GM18858 (cell line): ENCODE data around the gene MEGF6.

Experiments
- ATAC-seq: cut with Tn5 transposase; IDR thresholded peaks from one replicate; pipeline ENCODE4 v1.9.1; 2021; ENCODE audit not compliant: unreplicated experiment

The MEGF6 gene

DNA sequence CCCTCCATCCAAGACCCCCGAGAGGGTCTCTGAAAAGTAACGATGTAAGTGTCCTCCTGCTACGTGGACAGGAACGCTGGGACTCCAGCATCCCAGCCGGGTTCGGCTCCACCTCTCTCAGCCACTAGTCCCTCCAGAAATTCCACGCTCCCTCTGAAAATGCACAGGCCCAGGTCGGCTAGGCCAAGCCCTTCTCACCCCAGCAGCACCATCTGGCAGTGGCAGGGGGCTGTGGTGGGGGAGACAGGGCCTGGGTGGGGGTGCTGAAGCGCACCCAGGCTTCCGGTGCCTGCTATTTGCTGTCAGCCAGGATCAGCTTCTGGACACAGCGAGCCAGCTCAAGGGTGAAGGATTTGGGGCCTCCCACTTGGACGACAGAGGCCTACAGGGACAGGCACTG lies 83.5 kb downstream of the MEGF6 start:
- no peak for ATAC-seq

DNA sequence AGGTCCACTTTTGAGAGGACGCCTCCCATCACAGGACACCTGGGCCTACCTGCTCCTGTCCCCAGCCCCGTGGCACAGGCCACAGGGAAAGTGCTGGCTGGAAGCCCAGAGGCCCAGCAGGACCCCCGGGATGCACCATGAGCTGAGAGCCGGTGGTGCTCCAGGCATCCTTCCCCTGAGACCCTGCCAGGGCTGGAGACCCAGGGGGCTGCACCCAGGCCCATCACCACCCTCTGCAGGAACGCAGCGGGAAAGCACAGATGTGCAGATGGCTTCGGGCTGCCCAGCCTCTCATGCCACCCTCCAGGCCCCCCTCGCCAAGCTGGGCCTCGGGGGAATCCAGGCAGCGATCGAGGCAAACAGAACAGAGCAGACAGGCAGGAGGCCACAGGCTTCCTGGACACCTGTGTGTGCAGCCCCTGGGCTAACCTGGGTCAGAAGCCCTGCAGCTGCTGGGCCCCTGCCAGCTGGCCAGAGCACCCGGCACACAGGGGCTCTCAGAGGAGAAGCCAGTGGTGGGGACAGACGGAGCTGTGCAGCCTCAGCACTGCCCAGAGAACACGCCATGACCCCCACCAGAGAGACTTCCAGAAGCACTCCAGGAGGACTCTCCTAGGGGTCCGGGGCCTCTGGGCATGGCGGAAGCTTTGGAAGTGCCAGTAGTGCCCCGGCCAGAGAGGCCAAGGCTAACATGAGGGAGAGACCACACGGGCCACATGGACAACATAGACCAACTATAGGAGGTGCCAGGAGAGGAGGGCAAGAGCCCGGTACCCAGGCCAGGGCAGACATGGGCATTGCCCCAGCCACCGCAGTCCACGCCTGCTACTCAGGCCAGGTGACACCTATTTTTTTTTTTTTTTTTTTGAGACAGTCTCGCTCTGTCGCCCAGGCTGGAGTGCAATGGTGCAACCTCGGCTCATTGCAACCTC lies 85.5 kb downstream of the MEGF6 start:
- ATAC-seq, result no peak

GRCh38 chr1:3524556-3525203 lies 86.6 kb downstream of the MEGF6 start:
- ATAC-seq, result no peak

DNA sequence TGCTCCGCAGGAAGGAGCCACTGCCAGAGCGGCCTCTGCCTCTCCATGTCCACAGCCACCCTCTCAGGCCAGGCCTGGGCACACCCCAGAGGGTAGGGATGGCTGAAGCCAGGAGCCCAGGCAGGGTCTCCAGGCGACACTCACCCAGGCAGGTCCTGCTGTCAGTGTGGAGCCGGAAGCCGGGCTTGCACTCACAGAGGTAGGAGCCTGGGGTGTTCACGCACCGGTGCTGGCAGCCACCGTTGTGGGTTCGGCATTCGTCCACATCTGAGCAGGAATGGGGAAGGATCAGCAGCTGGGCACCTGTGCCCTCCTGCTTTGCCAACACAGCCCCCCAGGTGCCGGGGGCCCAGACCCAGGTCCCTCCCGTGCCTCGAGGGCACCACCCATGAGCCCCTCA lies 87.3 kb downstream of the MEGF6 start:
- ATAC-seq, result no peak

DNA sequence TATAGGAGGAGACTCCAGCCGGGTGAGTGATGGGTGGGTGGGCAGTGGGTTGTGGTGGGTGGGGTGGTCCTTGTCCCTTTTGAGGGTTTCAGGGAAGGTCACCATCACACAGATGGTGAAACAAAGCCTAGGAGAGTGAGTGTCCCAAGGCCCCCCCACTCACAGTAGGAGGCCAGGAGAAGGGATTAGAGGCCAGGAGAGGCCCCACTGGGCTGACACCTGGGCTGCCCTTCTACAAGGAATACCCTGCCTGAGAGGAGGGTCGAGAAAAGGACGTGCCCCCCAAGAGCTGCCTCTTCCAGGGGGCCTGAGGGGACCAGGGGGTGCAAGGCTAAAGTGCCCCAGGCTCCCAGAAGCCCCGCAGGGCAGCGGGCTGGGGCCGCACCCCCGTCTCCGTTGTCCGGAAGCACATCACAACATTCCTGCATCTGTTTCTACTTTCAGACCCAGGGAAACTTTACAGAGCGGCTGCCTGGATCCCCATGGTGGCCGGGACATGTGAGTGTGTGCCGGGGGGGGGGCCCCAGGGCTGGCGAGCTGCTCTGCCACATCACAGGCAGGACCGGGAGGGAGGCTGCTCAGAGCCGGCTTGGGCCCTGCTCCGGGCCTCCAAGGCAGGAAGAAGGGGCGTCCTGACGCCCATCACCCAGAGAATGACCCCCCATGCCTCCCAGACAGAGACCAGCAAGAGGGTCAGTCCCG lies 88.6 kb downstream of the MEGF6 start:
- ATAC-seq, result no peak

DNA sequence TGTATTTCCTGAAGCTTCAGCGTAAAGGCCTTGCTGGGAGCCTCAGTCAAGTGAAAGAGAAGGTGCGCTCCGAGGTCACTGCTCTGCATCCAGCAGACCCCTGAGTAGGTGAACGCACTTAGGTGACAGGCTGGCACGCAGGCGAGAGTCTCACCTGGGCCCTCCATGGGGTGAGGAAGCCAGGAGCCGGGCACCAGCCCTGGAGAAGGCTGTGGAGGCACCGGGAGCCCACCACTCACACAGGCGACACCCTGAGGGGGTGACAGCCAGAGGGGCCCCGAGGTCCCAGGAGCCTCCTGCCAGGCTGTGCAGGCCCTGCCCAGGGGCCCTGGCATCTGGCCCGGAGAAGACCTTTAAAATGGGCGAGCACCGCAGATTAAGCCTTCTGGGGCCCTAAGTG lies 89.2 kb downstream of the MEGF6 start:
- ATAC-seq, result no peak

DNA sequence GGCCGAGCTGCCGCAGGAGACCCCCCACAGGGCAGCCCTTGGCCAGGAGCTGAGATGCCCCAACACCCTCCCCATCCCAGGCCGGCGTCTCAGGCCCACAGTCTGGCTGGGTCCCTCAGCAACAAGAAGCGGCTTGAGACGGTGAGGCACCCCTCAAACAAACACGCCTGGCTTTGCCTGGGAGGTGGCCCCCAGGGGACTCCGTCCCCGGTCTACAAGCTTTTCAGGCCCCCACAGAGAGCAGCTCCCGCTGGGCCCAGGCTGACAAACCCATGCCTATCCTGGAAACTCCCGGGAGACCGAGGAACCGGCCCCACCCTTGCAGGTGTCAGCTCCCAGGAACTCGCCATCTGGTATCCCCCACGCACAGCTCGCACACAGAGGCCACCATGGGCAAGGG lies 89.9 kb downstream of the MEGF6 start:
- ATAC-seq, result no peak

DNA sequence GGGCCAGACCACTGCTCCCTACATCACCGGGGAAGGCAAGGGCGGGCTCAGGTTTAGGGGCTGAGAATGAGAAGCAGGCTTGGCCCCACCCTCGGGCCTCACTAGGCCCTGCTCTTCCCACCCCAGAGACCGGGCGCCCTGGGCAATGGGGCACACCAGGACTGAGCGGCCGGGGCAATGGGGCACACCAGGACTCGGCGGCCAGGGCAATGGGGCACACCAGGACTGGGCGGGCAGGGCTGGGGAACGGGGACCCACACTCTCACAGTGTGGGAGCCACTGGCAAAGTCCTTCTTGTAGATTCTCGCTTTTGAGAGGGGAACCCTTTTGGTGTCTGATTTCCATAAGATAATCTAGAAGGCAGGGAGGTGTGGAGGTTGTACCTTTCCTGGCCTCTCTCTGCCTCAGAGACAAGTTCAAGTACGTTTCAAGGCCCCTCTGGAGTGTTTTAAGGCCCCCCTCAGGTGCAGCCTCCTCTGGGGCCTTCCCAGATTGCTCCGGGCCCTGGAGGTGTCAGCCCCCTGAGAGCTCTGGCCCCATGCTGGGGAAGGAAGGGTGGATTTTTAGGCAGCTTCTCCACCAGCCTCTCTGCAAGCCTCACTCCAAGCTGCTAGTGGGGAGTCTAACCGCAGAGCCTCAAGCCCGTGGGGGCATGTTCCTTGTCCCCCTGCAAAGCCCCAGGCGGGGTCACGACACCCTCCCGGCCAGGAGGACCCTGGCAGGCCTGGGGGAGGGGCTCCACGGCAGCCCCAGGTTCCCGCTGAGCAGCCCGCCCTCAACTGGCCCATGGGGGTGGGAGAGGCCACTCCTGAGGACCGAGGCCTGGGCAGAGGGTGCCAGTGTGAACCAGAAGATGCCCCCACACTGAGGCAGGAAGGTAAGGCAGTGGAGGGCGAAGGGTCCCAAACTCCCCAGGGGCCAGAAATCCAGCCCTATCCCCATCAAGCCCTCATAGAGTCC lies 90.6 kb downstream of the MEGF6 start:
- ATAC-seq, result no peak

DNA sequence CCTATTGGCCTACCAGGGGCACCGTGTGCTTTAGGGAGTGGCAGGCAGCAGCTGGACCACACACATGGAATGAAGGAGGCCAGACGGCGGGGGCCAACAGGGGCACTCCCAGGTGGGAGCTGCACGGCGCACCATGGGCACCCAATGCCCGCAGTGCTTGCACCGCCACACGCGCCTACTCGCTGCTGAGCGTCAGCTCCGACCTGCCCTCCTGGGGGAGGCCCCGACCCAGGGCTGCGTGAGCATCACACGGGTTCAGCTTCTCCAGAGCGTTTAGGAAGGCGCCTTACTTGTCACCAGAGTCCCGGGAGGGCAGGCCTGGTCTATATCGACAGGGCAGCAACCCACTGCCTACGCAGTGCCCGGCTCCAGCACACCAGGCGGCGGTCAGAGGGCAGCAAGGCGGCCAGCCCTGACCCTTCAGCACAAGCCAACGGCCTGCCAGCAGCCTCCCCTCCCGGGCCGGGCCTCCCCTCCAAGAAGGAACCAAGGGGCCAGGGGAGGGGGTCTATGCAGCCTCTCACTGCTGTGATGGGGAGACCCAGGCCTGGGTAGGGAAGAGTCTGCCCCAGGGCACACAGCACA lies 91.9 kb downstream of the MEGF6 start:
- no peak for ATAC-seq

- no peak for ATAC-seq
Measured at GRCh38 chr1:3518756-3519155, 92.6 kb downstream of the MEGF6 start.

GRCh38 chr1:3518256-3518655 lies 93.1 kb downstream of the MEGF6 start:
- no peak for ATAC-seq

GRCh38 chr1:3516911-3517675 lies 94.2 kb downstream of the MEGF6 start:
- no peak for ATAC-seq

DNA sequence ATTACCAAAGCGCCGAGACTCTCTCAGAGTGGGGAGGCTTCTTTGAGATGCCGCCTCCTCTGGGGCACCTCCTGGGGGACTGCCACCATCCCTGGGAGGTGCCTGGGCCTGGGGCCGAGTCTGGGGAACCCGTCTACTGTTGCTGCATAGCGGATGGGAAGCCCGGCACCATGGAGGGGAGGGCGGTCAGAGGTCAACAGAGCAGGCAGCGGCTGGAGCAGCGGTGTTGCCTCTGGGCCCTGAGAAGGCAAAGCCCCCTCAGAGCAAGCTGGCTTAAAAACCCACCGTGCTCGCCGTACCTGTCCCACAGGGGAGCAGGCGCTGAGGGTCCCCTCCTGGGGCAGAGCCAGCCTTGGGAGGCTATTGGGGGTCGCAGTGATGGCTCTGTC lies 94.8 kb downstream of the MEGF6 start:
- ATAC-seq, result no peak

- ATAC-seq, result no peak
Measured at GRCh38 chr1:3515774-3516480, 95.4 kb downstream of the MEGF6 start.

DNA sequence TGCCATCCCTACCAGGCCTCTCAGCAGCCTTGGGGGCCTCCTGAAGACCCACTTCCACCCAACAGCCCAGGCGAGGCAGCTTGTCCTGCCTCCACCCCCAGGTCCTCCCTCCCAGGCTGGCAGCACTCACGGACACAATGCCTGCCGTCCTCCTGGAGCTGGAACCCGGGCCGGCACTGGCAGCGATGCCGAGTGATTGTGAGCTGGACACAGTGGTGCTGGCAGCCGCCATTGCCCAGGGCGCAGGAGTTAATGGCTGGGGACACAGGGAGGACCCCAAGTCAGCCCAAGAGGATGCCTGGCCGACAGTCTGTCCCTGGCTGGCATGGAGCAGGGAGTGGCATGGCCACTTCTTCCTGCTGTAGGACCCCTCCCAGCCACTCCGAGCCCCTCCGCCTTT lies 96.0 kb downstream of the MEGF6 start:
- no peak for ATAC-seq

- ATAC-seq, result no peak
Measured at GRCh38 chr1:3514404-3514803, 96.9 kb downstream of the MEGF6 start.

GRCh38 chr1:3511856-3512255 lies 99.5 kb downstream of the MEGF6 start:
- no peak for ATAC-seq

DNA sequence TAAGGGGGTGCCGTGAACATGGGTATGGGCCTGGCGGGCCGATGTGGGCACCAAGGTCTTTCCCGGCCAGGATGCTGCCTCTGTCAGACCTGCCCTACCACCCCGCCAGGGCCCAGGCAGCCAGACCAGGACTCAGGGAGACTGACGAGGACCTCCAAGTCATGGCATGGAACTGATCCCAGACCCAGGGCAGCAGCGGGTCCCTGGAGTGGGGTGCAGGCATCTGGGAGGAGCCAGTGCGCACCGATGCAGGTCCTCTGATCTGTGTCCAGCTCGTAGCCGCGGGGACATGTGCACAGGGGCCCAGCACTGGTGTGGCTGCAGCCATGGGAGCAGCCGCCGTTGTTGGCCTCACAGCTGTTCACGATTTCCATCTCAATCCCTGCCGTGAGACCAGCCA lies 100.0 kb downstream of the MEGF6 start:
- ATAC-seq, result no peak

DNA sequence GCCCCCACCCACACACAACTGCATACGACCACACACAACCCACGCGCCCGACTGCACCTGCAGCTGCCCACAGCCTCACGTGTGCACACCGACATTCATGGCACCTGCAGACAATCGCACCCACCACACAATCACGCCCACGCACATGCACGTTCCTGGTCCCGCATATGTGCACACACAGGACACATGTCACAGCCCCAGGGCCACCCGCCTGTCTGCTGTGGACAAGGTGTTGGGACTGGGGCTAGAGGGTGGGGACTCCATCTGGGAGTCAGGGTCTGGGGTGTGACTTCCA lies 100.4 kb downstream of the MEGF6 start:
- no peak for ATAC-seq
